Mucosa of rectum (tissue), 2 donors: ENCODE data around the gene MRPS22.

ENCODE experiments used
- H3K27ac ChIP-seq, 2 donors: one replicate each; pipeline ENCODE4 v1.7.0; 2013; ENCODE audit warnings: inconsistent platforms in 2 of 2, low read depth in 2 of 2, low read length in 2 of 2
- H3K27me3 ChIP-seq, 2 donors: one replicate each; pipeline ENCODE4 v1.7.0; 2013; ENCODE audit warnings: low read length in 2 of 2; ENCODE audit not compliant: control insufficient read depth in 2 of 2, insufficient read depth in 2 of 2
- H3K36me3 ChIP-seq, 2 donors: one replicate each; pipeline ENCODE4 v1.7.0; 2013; ENCODE audit warnings: low read length in 2 of 2; ENCODE audit not compliant: control insufficient read depth in 2 of 2, insufficient read depth in 2 of 2
- H3K4me1 ChIP-seq, 2 donors: one replicate each; pipeline ENCODE4 v1.7.0; 2013; ENCODE audit warnings: low read length in 2 of 2, mild to moderate bottlenecking in 1 of 2; ENCODE audit not compliant: control insufficient read depth in 2 of 2, insufficient read depth in 2 of 2
- H3K4me3 ChIP-seq, 2 donors: one replicate each; pipeline ENCODE4 v1.7.0; 2013; ENCODE audit warnings: low read length in 2 of 2
- H3K9ac ChIP-seq, 2 donors: one replicate each; pipeline ENCODE4 v1.7.0; 2013; ENCODE audit warnings: low read length in 2 of 2, low read depth in 1 of 2, mild to moderate bottlenecking in 1 of 2
- H3K9me3 ChIP-seq, 2 donors: one replicate each; pipeline ENCODE4 v1.7.0; 2013; ENCODE audit warnings: low read length in 2 of 2; ENCODE audit not compliant: control insufficient read depth in 2 of 2
- donor health status: healthy.
- donor health status: Normal muscosa, but diverticular disease.

The MRPS22 gene

DNA sequence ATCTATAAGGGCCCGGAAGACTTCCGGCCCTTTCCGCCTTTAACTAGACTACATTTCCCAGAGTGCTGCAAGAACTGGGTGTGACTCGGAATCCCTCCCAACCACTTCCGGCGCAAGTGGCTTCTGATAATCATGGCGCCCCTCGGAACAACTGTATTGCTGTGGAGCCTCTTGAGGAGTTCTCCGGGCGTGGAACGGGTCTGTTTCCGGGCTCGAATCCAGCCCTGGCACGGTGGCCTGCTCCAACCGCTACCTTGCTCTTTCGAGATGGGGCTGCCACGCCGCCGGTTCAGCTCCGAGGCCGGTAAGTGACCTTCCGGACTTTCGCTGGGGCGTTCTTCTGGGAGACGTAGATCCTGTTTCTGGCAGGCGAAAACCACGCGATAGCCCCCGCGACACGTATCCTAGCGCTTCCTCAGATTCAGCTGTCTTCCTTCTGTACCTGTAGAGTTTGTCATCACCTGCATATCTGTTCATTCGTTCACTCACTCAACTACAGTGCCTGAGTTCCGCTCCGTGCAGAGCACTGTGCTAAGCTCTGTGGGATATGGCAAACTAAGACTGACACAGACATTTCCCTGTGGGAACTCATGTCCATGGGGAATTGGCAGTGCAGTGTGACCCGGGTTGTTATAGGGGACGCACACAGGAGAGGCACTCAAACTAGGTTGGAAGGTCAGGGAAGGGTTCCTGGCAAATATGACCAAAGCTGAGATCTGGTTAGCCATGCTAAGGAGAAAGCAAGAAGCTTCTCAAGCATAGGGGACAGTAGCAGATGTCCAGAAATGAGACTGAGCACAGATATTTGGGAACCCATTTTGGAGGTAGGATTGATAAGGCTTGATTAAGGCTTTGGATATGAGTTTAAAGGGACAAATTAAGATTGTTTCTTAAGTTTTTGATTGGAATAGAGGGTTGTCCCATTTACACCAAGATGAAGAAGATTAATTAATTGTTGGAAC, at the start of gene MRPS22:
Gene MRPS22 (plus strand): TSS at position 126 of the 962 bp plus-strand sequence. CDS start 7 bp downstream, at position 133.
- H3K36me3 ChIP-seq = peaks cover 18 to 24% of the 10 kb centered on the region in 2 donors
- peaks cover 9 to 12% of the 10 kb centered on the region in 2 donors for H3K4me1 ChIP-seq
- peak within 1 kb of the TSS; percentile 91 for H3K27ac ChIP-seq
- no peaks in the 10 kb centered on the region for H3K9me3 ChIP-seq
- peak within 1 kb of the TSS; percentile 81 to 94 for H3K4me3 ChIP-seq
- peak within 1 kb of the TSS; percentile 89 to 90 for H3K9ac ChIP-seq
- H3K27me3 ChIP-seq = peaks cover 0 to 5% of the 10 kb centered on the region in 2 donors

DNA sequence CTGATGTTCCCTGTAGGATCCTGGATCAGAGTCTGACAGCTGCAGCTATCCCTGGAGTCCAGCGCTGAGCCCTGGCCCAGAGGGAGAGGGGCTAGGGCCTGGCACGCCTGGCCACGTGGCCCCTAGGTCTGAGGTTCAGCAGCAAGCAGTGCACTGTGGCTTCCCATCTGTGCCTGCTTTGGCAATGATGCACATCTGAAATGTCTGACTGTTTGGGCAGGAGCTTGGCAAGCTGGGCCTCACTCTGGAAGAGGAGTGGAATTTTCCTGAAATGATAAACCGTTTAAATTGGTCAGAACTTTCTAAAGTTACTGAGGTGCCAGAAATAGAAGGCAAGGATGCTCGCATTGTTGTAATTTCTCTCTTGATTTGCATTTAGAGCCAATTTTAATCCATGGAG, 48.8 kb upstream of the MRPS22 start:
- no peak overlapping the region for H3K27ac ChIP-seq
- H3K9ac ChIP-seq = no peak overlapping the region

DNA sequence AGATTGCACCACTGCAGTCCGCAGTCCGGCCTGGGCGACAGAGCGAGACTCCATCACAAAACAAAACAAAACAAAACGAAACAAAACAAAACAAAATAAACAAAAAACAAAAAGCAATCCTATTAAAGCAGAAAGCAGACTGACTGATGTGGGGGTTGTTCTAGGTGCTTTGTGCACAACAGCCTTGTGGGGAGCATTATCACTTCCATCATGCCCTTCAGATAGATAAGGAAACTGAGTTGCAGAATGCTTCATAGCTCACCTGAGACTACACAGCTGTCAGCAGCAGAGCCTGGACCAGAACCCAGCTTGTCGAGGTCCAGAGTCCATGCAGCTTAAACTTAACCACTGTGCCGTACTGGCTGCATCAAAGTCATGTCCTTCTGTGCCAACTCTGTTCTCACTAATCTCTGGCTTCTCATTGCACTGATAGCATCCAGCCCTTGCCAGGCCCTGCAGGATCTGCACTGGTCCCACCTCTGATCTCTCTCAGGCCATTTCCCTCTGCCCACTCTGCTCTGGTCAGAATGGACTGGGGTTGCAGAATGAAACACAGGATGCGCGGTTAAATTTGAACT, 47.6 kb upstream of the MRPS22 start:
- H3K36me3 ChIP-seq = no peaks in the 10 kb centered on the region
- no peaks in the 10 kb centered on the region for H3K4me1 ChIP-seq
- no peaks in the 10 kb centered on the region for H3K27me3 ChIP-seq
- H3K27ac ChIP-seq = no peak overlapping the region
- no peaks in the 10 kb centered on the region for H3K9me3 ChIP-seq
- H3K4me3 ChIP-seq = no peak overlapping the region
- H3K9ac ChIP-seq = no peak overlapping the region

More for the DNA sequence above, 48.8 kb upstream of the MRPS22 start:
- Histone ChIP-seq H3K4me3 (no peak overlapping the region), H3K36me3 (no peaks in the 10 kb centered on the region), H3K4me1 (no peaks in the 10 kb centered on the region), H3K27me3 (no peaks in the 10 kb centered on the region), H3K9me3 (no peaks in the 10 kb centered on the region)

DNA sequence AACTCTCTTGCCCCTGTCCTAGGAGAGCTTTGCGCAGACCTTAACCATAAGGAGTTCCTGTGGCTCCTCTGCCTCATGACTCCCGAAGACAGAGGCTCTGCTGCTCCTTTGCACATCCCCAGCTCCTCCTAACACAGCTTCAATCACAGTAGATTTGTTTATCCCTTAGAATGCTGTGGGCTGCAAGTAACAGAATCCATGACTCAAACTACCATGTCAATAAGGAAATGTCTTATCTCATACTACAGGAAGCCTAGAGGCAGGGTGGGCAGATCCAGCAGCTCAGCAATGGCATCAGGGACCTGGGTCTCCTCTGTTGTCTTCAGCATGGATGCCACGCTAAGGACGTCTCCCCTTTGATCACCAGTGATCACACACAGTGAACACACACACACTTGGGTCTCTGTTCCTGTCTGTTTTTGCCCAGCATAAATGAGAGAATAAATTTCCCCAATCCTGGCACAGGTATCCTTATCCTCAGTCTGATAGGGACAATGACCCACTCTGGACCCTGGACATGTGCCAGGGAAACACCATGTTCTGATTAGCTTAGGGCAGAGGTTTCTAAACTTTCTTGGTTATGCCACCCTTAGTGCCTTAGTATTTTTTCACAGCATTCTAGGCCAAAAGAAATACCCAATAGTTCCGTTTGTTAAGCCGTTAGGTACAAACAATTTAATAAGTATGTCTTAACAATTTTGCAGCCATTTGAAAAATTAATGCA, 46.1 kb upstream of the MRPS22 start:
- no peak overlapping the region for H3K27ac ChIP-seq
- no peaks in the 10 kb centered on the region for H3K9me3 ChIP-seq
- H3K4me1 ChIP-seq = no peaks in the 10 kb centered on the region
- no peaks in the 10 kb centered on the region for H3K36me3 ChIP-seq
- H3K27me3 ChIP-seq = no peaks in the 10 kb centered on the region
- no peak overlapping the region for H3K4me3 ChIP-seq
- no peak overlapping the region for H3K9ac ChIP-seq

DNA sequence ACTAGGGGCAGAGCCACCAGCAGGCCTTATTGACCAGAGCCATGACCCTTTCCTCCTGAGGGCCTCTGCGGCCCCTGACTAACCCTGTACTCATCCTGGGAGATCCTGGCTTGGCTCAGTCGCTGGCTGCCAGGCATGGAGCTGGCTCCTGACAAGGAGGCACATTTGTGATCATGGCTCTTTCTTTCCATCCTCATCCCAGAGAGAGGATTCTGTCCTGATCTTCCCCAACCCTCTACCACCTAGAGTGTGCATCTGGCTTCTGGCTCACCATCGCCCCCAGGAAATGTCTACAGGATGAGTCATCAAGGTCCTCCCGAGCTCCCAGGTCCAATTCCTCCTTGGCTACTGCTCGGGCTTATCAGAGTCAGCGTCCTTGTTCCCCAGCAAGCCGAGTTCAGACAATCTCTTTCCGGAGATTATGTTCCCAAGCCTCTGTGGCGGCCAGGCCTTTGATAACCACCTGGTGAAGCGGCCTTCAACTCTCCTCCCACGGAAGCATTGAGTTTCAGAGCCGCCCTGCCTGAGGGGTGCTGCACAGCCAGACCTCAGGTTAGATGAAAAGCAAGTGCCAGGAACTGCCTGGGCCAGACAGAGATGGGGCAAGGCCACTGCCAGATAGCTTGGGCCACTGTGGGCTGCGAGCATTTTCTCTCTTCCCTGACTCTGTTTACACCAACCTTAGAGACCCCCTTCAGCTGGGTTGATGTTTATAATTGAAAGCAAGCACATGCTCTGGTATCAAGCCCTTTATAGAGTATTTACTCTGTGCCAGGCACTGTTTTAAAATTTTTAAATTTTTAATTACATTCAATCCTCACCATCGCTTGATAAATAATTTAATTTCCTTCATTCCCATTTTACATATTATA, 44.3 kb upstream of the MRPS22 start:
- Histone ChIP-seq H3K4me1 (no peaks in the 10 kb centered on the region), H3K27me3 (no peaks in the 10 kb centered on the region), H3K27ac (no peak overlapping the region)

DNA sequence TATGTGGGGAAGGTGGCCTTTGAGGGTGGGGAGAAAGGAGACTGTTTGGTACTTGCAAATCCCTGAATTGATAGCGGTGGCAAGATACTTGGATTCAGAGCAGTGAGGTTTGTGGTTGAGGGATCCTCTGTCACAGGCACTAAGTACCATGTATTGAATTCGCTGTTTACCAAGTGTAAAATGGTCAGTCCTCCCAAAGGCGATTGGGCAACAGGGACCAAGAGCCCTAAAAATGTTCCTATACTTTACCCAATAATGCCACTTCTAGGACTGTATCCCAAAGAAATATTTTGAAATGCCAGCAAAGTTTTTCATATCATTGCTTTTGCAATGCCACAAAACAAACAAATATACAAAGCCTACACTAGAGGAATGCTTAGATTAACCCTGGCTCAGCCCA, 43.4 kb upstream of the MRPS22 start:
- H3K27me3 ChIP-seq = no peaks in the 10 kb centered on the region

More for the DNA sequence above, 44.3 kb upstream of the MRPS22 start:
- Histone ChIP-seq H3K9ac (no peak overlapping the region), H3K9me3 (no peaks in the 10 kb centered on the region), H3K36me3 (no peaks in the 10 kb centered on the region), H3K4me3 (no peak overlapping the region)

DNA sequence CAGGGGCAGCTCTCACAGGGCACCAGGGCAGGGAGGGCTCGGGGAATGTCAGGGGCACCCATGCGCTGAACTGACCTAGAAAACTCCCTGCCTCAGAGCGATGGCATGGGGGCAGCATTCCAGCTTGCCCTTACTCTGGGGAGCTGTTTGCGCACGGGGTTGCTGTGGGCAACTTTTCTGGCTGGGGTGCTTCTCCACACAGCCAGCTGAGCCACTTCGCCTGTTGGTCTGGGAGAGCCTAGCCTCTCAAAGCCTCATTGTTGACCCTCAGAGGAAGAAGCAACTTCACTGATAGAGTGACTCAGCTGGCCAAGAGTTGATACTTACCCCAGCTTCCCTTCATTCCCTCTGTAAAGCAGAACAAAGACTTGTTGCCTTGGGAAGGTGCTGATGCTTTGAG, 42.6 kb upstream of the MRPS22 start:
- no peaks in the 10 kb centered on the region for H3K36me3 ChIP-seq
- H3K27ac ChIP-seq = no peak overlapping the region
- no peak overlapping the region for H3K4me3 ChIP-seq
- H3K9me3 ChIP-seq = no peaks in the 10 kb centered on the region
- no peaks in the 10 kb centered on the region for H3K27me3 ChIP-seq
- H3K4me1 ChIP-seq = no peaks in the 10 kb centered on the region
- no peak overlapping the region for H3K9ac ChIP-seq

More for the DNA sequence above, 43.4 kb upstream of the MRPS22 start:
- no peaks in the 10 kb centered on the region for H3K36me3 ChIP-seq
- no peak overlapping the region for H3K4me3 ChIP-seq
- H3K9me3 ChIP-seq = no peaks in the 10 kb centered on the region
- H3K27ac ChIP-seq = no peak overlapping the region
- no peak overlapping the region for H3K9ac ChIP-seq
- H3K4me1 ChIP-seq = no peaks in the 10 kb centered on the region

GRCh38 chr3:139301654-139302053, 42.2 kb upstream of the MRPS22 start:
- Histone ChIP-seq H3K27me3 (no peaks in the 10 kb centered on the region), H3K27ac (no peak overlapping the region), H3K36me3 (no peaks in the 10 kb centered on the region), H3K4me1 (no peaks in the 10 kb centered on the region), H3K4me3 (no peak overlapping the region), H3K9ac (no peak overlapping the region), H3K9me3 (no peaks in the 10 kb centered on the region)

- Histone ChIP-seq H3K4me3 (no peak overlapping the region), H3K4me1 (no peaks in the 10 kb centered on the region), H3K9ac (no peak overlapping the region), H3K27me3 (no peaks in the 10 kb centered on the region), H3K27ac (no peak overlapping the region), H3K36me3 (no peaks in the 10 kb centered on the region), H3K9me3 (no peaks in the 10 kb centered on the region)
Measured at GRCh38 chr3:139302084-139302800, 41.6 kb upstream of the MRPS22 start.
